Stomach (tissue), 4 donors: ENCODE results near the gene JDP2.

Experiments
- CTCF ChIP-seq, 7 experiments: fragments of 450-650 bp in 4 of 7; fragments of 200-600 bp in 3 of 7; sonication (generic) in 3 of 7; IDR thresholded peaks; one replicate each; pipeline ENCODE4 v1.5.1; 2016 to 2019; ENCODE audit warnings: antibody characterized with exemption in 7 of 7, control low read depth in 2 of 7, mild to moderate bottlenecking in 1 of 7
- POLR2A ChIP-seq, 4 donors: fragments of 450-650 bp; IDR thresholded peaks; one replicate each; pipeline ENCODE4 v1.6.1; 2016; ENCODE audit warnings: antibody characterized with exemption in 4 of 4, control low read depth in 2 of 4, mild to moderate bottlenecking in 1 of 4, moderate library complexity in 1 of 4
- POLR2AphosphoS5 ChIP-seq, 3 donors: sonication (generic); formaldehyde crosslinking; IDR thresholded peaks; one replicate each; pipeline ENCODE4 v1.6.1; 2016; ENCODE audit warnings: antibody characterized with exemption in 3 of 3

GRCh38 chr14:75431827-75432226 is 4.0 kb downstream of the JDP2 start:
- TF ChIP-seq CTCF (IDR thresholded peaks at IDR 0.05) (no peak), POLR2AphosphoS5 (IDR thresholded peaks at IDR 0.05) (no peak), POLR2A (IDR thresholded peaks at IDR 0.05) (no peak)
